GM10847 (cell line): ENCODE results near the gene AFG1L.
A peak's percentile ranks its signal among the peaks of the same experiment; 100 is the strongest.

Experiments
- POLR2A ChIP-seq: IDR thresholded peaks from 2 replicates; pipeline ENCODE4 v1.6.1; 2011; ENCODE audit not compliant: insufficient read length; ENCODE audit errors: extremely low read depth

AFG1L gene

GRCh38 chr6:108294727-108295625 is at the start of gene AFG1L:
TSS of gene AFG1L (plus strand) at chr6:108295054. CDS start at chr6:108295080, 26 bp downstream.
- peak; percentile 44 for TF ChIP-seq POLR2A

DNA sequence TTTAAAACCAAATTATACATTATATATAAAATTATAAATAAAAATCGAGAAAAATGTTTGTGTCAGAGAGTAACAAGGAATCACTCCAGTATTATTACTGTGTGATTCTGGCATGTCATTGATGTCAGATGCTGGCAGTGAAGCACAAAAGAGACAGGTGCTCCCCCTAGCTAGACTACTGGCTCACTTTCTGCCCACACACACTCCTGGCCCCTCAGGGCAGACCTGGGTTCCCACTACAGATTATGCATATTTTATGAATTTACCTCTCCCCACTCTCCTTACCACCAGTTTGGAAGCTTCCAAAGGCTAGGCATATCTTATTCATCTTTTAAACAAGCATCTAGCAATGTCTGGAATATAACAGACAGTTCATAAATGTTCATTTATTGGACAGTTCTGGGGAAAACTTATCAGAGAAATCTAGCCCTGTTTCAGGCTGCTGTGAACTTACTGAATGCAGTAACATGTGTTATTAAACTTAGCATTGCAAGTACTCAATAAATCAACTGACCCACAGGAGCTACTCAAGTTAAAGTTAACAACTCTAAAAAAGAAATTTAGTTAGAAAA is 46.8 kb upstream of the AFG1L start:
- no peak for TF ChIP-seq POLR2A

DNA sequence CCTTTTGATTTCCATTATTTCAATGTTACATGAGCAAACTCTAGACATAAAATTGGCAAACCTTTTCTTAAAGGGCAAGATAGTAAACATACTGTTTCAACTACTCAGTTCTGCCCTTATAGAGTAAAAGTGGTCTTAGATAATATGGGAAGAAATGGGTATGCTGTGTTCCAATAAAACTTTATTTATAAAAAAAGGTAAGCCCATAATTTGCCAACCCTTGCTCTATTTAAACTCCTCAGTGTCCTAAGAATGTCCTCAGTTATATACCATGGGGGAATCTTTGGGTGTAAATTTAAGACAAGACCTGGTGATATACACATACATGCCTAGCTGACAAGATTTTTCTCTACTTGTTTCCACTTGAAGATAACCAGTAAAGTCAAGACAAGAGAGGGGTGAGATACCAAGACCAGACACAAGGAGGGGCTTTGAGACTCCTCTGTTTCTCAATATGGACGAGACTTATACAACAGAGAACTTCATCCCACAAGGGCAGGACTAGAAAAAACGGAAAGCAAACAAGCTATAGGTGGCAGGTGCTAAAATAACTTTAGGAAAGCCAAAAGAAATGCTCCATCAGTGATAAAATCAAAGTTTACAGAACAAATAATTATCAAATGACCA is 44.5 kb upstream of the AFG1L start:
- no peak for TF ChIP-seq POLR2A

GRCh38 chr6:108251252-108251651 is 43.6 kb upstream of the AFG1L start:
- TF ChIP-seq POLR2A, result no peak

DNA sequence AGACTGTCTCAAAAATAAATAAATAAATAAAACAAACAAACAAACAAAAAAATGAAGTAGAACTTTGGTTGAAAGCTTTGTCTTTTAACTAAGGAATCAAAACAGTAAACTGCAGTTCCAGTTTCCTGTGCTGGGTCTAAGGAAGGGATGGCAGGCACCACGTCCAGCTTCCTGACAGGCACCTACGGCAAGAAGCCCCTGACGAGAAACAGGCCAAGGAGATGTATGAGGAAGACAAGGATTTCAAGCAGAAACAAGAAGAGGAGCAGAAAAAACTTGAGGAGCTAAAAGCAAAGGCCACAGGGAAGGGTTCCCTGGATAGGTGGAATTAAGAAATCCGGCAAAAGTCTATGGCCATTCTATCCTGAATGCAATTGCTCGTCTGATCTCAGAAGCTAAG is 42.8 kb upstream of the AFG1L start:
- TF ChIP-seq POLR2A, result no peak

DNA sequence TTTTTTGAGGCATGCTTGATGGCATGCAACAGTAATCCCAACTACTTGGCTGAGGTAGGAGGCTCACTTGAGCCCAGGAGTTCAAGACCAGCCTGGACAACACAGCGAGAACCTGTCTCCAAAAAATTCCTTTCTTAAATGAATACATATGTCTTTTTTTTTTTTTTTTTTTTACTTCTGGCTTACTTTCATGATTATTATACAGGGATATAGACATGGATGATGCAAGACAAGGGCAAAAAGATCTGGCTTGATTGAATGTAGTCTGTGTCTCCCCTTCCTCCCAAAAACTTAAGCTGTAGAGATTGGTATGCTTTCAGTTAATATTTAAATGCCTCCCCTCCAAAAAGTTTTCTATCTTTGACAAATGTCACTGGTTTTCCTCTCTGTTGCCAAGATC is 41.6 kb upstream of the AFG1L start:
- TF ChIP-seq POLR2A, result no peak

- TF ChIP-seq POLR2A, result no peak
Observed at GRCh38 chr6:108254433-108255410, 40.1 kb upstream of the AFG1L start.

GRCh38 chr6:108260126-108260808 is 34.6 kb upstream of the AFG1L start:
- TF ChIP-seq POLR2A, result no peak

DNA sequence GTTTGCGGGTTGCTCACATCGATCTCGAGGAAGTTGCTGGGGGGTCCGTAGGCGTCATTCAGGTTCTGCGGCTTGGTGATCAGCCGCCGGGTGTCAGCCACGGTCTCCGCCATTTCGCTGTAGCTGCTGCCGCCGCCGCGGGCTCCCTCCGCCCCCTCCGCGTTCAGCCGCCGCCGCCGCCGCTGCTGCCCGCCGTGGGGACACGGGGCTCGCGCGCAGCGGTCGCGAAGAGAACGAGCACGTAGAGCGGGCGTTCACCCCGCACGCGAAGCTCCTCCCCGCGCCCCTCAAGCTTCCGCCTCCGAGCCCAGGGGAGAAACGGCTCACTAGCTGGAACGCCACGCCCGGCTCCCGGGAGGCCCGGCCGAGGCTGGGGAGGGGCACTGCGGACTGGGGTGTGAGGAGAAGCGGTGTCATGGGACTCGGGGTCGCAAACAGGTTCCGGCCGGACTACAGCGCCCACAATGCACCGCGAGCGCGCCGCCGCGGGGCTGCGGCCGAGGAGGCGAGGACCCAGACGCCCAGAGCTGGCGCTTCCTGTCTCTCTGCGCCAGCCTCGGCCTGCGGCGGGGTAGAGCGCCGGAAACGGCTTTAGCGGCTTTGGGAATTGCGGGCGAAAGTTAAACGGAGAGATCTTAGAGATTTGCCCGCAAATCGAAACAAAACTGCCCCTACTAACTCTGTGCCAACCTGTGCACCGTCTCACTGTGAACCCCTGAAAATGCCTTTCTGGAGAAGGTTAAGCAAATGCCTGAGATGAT is 33.9 kb upstream of the AFG1L start, which contains the start of gene SNX3:
Gene SNX3 (minus strand): TSS at position 232 of the 761 bp plus-strand sequence. CDS start 119 bp downstream, at position 113.
- TF ChIP-seq POLR2A, result peak; percentile 77

DNA sequence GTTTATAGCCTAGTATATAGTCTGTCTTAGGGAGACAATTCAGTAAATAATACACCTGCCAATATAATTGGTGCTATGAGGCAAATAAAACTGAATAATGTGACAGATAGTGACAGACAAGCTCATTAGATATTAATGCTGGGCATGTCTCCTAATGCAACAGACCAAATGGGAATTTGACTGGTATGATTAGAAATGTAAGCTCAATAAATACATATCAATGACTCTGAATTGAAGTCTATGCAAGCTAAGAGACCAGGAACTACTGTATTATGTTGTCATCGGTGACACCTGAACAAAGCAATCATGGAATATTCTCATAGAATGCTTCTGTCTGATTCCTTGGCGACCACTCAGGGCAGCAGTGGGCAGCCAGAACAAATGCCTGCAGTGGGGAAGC is 31.5 kb upstream of the AFG1L start:
- no peak for TF ChIP-seq POLR2A

- no peak for TF ChIP-seq POLR2A
Observed at GRCh38 chr6:108268845-108269244, 26.0 kb upstream of the AFG1L start.

DNA sequence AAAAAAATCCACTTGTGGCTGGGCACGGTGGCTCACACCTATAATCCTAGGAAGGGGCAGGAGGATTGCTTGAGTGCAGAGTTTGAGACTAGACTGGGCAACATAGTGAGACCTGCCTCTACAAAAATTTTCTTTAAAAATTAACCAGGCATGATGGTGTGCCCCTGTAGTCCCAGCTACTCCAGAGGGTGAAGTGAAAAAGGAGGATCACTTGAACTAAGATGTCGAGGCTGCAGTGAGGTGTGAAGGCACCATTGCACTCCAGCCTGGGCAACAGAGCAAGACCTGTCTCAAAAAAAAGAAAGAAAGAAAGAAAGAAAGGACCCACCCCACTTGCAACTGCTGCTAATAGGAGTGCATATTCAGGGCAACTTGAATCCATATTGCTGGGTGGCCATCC is 20.3 kb upstream of the AFG1L start:
- no peak for TF ChIP-seq POLR2A

- no peak for TF ChIP-seq POLR2A
Observed at GRCh38 chr6:108275976-108276375, 18.9 kb upstream of the AFG1L start.

DNA sequence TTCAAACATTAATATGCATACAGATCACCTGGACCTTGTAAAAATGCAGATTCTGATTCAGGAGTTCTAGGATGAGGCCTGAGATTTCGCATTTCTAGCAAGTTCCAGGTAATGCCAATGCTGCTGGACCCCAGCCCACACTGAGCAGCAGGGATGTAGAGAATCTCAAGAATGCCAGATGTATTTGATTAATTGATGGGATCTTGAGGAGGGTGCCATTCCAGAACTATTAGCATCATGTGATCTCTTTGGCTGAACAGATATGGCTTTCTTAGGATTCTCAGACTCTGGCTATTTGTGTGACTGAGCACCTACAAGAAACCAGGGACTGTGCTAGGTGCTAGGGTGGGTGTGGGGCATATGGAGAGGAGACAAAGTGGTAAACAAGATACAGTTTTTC is 17.6 kb upstream of the AFG1L start:
- TF ChIP-seq POLR2A, result no peak

DNA sequence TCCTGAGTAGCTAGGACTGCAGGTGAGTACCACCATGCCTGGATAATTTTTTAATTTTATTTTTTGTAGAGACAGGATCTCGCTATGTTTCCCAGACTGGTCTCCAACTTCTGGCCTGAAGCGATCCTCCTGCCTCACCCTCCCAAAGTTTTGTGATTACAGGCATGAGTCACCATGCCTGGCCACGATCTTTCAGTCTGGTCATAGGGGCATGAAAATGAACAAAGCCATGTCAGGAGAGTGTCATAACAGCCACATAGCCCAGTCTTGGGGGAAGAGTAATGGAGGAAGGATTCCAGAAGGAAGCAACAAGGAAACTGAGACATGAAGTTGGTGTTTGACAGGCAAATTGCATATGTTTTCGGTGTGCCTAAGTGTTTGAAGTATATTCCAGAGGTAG is 17.0 kb upstream of the AFG1L start:
- TF ChIP-seq POLR2A, result no peak
